Measurements from ENCODE around the gene RC3H1. TPM values are rescaled to one million over a fixed set of nuclear protein-coding genes. Genes with fewer than 3 reads are reported as not detected.
"Not testable (repeated sequence)": the region's sequence is repeated elsewhere in the genome, so short reads cannot be mapped to it uniquely, and the experiment has no call there.

The RC3H1 gene
- polyA plus RNA-seq, 4 donors: 10.0 to 15.9 (median 11.6) TPM

DNA sequence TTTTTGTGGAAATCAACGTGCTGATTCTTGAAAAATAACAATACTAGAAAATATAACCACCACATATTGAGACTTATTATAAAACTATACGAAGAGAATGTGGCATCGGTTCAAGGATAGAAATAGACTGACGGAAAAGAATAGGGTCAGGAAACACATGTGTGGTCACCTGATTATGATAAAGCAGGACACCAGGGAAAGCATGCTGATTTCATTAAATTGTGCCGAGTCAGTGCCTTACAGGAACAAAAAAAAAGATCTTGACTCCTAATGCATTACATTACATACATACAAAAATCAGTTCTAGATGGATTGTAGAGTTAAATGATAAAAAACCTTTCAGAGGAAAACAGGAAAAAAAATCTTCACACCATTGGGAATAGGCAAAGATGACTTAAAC lies 61.5 kb downstream of the RC3H1 start:
- no peak for DNase-seq (ENCODE audit: low read depth in 4 of 4, low spot score in 2 of 4)

DNA sequence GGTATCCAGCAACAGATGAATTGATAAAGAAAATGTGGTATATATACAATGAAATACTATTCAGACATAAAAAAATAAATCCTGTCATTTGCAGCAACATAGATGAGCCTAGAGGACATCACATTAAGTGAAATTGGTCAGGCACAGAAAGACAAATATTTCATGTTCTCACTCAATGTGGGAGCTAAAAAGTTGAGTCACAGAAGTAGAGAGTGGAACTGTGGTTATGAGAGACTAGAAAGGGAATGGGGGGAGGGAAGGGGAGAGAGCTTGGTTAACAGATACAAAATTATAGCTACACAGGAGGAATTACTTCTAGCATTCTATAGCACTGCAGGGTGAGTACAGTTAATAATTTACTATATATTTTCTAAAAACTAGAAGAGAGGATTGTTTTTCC lies 68.0 kb downstream of the RC3H1 start:
- no peak for DNase-seq (ENCODE audit: low read depth in 4 of 4, low spot score in 2 of 4)

DNA sequence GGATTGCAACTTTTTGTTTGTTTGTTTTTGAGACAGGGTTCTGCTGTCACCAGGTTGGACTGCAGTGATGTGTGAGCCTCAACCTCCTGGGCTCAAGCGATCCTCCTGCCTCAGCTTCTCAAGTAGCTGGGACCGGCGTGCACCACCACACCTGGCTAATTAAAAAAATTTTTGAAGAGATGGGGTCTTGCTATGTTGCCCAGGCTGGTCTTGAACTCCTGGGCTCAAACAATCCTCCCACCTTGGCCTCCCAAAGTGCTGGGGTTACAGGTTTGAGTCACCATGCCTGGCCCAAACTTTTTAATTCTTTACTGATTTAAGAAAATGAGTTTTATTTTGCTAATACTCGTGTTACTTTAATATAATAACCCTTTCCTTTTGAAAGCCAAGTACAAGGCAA lies 73.6 kb downstream of the RC3H1 start:
- DNase-seq (ENCODE audit: low read depth in 4 of 4, low spot score in 2 of 4): no peak

DNA sequence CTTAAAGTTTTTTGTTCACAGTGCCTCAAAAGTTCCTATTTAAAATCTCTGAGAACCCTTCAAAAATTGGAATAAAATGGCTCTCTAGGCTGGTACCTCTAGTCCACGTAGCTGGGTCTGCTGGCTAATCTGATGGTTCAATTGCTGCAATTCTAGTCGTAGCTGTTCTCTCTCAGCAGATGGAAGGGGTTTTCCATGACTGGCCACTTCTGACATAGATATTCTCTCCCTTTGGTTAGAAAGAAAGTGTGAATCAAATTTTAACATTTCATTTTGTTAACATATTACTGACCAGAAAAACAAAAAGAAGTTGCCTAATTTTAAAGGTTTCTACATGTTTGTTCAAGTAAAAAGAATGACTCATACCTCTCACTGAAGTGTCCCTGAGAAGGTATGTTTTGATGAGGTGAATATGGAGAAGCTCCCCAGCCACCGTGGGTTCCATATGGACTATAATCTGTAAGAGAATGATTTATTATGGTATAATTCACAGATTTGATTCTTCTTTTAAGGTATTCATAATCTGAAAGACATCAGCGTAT lies 75.7 kb downstream of the RC3H1 start:
- no peak for DNase-seq (ENCODE audit: low read depth in 4 of 4, low spot score in 2 of 4)

DNA sequence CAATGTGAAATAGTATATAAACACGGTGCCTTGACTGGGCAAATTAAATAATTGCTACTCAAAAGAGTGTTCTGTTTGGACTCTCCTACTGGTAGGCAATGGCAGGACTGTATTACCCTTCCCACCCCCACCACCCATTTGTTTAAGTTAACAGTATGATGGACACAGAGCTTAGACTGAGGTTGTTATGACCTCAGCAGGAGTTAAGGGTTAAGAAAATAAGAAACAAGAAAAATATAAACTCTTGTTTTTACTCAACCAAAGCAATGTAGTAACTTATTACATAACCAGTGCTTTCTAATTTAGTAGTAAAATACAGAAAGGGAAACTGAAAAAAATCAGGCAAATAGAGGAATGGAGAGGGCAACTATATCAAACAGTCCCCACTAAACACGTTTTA lies 85.1 kb downstream of the RC3H1 start:
- no peak for DNase-seq (ENCODE audit: low read depth in 4 of 4, low spot score in 2 of 4)

DNA sequence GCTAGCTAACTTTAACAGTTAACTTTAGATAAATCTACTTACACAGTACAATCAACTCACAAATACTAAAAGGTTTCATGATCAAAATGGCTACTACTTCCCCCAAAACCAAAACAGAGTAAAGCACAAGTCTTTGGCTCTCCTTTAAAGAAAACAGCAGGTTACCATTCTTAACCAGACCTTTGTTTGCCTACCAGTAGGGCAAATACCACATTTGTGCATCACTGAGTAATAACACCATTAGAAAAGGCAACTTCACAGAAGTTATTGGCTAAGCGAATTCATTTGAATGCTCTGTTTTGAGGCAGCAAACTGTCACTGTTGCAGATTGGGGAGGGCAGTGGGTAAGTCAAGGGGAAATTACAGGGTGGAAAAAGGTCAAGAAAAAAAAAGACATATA lies 87.7 kb downstream of the RC3H1 start:
- DNase-seq (ENCODE audit: low read depth in 4 of 4, low spot score in 2 of 4): no peak

DNA sequence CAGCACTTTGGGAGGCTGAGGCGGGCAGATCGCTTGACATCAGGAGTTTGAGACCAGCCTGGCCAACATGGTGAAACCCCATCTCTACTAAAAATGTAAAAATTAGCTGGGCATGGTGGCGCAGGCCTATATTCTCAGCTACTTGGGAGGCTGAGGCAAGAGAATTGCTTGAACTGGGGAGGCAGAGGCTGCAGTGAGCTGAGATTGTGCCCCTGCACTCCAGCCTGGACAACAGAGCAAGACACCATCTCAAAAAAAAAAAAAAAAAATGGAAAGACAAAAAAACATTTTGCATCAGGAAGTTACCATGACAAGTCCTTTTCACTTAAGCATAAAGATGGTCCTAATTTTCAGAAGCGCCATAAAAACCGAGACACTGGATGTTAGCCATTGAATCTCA lies 91.6 kb downstream of the RC3H1 start:
- not testable (repeated sequence) for DNase-seq (ENCODE audit: low read depth in 4 of 4, low spot score in 2 of 4)

DNA sequence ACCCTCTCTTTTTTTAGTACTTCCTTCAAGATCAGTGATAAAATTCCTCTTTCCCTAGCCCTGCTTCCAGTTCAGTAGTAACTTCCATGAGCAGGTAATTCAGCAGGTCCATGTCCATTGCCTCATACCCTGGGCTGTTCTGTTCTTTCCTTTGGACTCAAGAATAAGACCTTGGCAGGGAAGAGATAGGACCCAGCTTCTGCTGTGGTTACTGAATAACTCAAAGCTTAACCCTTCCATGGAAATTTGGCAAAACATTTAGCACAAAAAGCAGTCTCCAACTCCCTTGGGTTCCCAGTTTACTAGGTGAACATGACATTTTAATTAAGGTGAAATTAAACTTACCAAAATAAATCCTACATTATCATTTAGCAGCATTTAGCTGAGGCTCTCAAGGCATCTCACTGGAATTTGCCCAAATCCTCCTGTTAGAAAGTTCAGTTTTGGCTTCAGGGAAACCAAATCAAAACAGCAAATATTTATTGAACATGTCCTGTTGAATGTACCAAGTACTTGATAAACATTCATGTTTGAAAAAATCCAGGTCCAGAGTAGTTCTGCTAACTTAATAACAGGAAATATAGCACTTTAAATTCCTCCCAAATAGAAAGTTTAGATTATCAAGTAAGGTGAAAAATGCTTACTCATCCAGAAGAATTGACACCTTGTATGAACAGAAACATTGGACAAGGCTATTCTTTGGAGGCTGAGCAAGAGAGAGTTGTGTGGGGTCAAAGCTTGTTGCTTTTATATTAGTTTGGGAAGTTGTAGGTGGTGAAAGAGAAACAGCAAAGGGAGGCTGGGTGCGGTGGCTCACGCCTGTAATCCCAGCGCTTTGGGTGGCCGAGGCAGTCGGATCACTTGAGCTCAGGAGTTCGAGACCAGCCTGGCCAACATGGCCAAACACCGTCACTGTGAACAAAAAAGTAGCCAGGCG lies 96.6 kb downstream of the RC3H1 start:
- no peak for DNase-seq (ENCODE audit: low read depth in 4 of 4, low spot score in 2 of 4)

DNA sequence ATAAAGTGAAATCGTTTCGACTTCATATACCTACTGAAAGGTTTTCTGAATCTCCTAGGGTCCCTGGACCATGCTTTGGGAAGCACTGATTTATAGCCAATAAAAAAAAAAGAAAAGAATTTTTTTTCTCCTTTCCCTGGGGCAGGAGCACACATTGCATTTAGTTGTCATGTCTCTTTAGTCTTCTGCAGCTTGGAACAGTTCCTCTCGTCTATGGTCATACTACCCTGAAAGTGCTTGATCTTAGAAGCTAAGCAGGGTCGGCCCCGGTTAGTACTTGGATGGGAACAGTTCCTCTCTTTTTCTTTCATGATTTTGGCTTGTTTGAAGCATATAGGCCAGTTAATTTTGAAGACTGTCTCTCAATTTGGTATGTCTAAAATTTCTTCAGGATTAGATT lies 101.3 kb downstream of the RC3H1 start:
- DNase-seq (ENCODE audit: low read depth in 4 of 4, low spot score in 2 of 4): no peak

DNA sequence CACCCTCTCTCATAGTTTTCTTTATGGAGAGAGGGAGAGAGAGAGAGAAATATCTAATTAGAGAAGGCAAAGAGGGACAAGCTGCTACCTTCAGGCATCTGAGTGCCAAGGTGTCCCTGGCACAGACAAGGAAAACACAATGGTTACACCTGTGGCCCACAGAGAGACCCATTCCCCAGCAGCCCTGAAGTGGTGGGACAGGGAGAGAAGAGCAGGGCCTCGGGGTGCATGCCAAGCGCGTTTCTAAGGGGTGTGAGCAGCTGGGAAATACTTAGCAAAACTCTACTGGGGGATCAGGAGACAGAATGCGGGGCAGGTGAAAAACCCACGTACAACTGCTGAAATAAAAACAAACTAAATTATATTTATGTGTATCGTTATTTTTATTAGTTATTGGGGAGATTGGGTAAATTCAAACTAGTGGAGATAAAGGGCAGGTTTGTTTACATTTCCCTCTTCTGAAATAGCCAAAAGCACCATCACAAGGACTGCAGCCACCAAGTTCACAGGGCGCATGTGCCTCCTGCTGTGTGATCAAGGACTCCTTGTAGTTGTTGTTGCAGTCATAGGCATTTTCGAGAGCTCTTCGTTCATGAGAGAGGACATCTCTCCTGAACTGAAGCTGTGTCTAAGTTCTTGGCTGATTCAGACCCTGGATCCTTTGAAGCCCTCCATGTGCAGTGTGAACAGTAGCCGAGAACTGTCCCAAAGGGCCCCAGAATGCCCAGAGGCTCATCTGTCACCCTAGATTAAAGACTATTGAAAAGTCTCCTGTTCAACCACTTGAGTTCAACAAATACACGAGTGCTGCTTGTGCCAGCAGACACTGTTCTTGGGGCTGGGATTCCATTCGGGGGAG lies 104.3 kb downstream of the RC3H1 start:
- DNase-seq (ENCODE audit: low read depth in 4 of 4, low spot score in 2 of 4): no peak

DNA sequence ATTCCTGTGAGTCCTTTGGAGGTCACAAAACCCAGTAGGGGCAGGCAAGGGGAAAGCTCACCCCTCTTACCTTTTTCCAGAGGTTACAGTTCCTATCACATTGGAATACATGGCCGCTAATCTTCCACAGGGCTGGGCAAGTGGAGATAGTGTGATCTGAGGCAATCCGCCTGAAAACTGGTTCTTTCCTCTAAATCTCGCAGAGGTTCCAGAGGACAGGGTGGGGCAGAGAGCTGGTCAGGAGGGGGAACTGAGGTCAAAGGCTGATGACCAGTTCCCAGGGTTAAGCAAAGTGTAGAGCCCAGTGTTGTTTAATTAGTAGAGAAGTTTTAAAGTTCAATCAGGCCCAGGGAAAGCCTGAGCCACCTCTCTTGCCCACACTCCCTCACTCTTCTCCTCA lies 105.0 kb downstream of the RC3H1 start, which contains the start of gene SERPINC1:
SERPINC1 (minus strand) TSS at position 179 of the 400 bp plus-strand sequence; CDS start at position 111, 68 bp downstream.
- no peak for DNase-seq (ENCODE audit: low read depth in 4 of 4, low spot score in 2 of 4)

DNA sequence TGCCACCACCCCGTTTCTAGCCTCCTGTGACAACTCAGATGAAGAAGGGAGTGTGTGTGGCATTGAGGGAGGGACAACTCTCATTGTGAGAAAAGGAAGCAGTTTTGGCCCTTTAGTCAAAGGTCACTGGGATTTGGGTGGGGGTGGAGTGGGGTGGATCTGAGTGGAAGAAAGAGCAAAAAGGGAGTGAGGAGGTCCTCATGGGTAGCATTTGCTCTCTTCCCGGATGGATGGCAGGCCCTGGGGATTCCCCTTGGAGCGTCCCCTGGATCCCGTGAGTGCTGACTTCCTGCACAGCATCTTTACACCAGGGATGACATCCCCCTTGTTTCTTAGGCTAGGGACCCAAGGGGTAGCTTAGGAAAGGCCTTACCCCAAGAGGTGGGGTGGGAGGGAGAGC lies 105.5 kb downstream of the RC3H1 start:
- DNase-seq (ENCODE audit: low read depth in 4 of 4, low spot score in 2 of 4): no peak

DNA sequence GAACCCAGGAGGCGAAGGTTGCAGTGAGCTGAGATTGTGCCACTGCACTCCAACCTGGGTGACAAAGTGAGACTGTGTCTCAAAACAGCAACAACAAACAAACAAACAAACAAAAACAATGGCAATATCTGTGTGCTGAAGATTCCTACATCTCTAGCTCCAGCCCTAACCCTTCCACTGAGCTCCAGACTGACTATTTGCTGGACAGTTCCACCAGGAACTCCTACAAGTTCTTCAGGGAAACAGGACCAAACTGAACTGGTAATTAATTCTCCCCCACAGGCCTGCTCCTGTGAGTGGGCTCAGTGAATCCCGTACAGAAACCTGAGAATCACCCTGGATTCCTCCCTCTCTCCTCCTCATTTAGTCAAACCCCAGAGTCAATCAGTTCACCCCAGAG lies 106.6 kb downstream of the RC3H1 start:
- DNase-seq (ENCODE audit: low read depth in 4 of 4, low spot score in 2 of 4): no peak

DNA sequence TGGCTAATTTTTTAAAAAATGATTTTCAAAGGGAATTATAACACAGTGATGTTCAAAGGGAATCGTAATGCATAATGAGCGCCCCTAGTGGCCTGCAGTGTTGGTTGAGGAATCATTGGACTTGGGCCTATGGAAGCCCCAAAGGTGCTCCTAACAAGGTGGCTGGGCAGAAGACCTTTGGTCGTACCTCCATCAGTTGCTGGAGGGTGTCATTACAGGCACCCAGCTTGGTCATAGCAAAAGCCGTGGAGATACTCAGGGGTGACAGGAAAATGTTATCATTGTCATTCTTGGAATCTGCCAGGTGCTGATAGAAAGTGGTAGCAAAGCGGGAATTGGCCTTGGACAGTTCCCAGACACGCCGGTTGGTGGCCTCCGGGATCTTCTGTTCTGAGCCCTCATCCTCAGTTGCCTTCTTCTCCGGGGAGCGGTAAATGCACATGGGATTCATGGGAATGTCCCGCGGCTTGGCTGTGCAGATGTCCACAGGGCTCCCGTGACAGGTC lies 107.7 kb downstream of the RC3H1 start:
- DNase-seq (ENCODE audit: low read depth in 4 of 4, low spot score in 2 of 4): no peak

DNA sequence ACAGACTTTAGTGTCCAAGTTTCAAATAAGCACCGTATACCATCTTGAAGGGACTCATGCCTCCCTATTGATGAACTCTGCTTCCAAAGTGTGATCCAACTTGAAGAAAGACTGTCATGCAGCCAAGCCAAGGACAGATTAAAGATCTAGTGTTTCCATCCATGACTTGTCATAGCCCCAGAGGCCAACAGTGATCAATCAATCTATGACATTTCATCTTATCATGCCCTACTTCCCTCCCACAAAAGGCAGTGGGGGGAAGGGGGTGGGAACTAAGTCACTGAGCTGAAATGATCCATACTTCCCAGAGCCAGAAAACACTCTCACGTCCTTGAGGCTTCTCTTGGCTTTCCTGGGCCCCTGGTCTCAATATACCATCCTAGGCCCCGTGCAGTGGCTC lies 109.0 kb downstream of the RC3H1 start:
- no peak for DNase-seq (ENCODE audit: low read depth in 4 of 4, low spot score in 2 of 4)

DNA sequence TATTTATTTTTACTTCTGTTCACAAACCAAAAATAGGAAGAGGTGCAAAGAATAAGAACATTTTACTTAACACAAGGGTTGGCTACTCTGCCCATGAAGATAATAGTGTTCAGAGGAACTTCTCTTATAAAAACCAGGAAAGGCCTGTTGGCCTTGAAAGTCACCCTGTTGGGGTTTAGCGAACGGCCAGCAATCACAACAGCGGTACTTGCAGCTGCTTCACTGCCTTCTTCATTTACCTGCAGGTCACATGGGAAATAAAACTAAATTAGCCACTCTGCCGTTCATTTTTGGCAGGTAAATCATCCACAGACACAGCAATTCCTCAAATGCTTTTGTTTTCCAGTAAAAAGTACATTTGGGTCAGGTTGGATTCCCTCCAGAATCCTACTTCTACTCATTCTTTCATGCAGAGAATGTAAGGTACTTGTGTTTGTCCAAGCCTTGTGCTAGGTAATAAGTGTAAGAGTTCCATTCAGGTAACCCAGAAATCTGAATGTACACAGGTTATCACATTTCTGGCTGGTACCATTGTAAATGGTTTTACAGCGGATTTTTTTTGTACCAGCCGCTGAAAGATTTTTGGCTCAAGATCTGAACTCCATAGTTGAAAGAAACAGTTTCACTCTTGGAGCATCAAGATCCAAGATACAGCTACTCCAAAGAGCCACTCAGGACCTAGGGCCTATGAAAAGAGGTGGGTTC lies 118.2 kb downstream of the RC3H1 start:
- no peak for DNase-seq (ENCODE audit: low read depth in 4 of 4, low spot score in 2 of 4)

DNA sequence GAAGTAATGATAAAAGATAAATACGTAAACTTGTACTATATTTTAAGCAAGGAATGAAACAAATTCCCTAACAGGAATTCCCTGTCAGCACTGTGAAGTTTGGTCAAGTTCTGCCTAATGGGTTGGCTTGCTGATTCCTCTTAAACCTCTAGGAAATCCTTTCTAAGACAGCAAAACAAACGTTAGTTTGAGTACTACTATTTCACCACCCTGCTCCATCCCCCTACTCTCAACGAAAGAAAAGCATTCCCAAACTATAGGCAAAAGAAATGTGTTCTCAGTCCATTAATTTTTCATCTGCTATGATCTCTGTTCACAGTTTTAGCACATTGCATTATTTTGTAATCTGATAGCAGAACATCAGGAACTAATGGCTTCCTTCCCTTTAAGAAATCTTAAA lies 121.2 kb downstream of the RC3H1 start:
- no peak for DNase-seq (ENCODE audit: low read depth in 4 of 4, low spot score in 2 of 4)

DNA sequence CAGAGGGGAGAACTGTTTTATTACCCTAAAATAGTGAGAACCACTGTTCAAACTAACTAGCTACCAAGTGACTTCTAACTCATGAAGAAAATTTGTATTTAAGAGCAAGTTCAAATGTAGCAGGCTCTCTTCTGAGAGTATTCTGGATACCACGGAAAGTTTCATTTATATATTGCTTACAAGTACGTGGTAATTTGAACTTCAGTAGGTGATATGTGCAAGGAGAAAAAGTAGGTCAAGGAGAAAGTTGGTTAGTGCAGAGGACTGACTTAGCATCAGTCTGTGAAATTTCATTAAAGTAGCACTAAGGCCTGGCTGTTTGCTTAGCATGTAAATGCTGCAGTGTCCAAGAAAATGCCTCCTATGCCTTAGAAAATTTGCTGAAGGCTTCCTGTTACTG lies 121.7 kb downstream of the RC3H1 start:
- no peak for DNase-seq (ENCODE audit: low read depth in 4 of 4, low spot score in 2 of 4)

DNA sequence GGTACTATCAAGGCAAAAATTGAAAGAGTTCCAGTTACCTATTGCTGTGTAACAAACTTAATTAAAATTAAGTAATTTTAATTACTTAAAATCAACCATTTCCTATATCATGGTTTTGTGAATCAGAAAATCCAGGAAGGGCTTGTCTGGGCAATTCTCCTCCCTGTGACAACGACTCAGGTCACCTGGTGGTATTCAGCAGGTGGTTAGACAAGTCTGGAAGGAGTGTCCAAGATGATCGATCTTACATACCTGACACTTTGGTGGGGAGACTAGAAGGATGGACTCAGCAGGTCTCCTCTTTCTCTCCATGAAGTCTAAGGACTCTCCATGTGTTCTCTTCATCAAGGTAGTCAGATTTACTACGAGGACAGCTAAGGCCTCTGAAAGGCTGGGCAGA lies 128.0 kb downstream of the RC3H1 start:
- DNase-seq (ENCODE audit: low read depth in 4 of 4, low spot score in 2 of 4): no peak

DNA sequence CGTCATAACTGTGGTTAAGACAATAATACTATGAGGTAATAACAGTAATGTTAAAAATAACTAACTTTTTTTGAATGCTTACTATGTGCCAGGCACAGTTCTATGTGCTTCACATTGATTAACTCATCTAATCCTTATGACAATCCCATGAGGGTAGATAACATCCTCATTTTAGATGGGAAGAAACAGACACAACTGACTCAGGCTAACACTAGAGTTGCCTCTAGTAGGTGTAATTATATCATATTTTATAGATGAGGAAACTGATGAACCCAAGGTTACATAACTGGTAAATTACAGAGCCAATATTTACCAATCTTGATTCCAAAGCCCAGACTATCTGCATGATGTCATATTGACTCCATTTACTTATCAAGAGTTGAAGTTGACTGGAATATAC lies 128.5 kb downstream of the RC3H1 start:
- no peak for DNase-seq (ENCODE audit: low read depth in 4 of 4, low spot score in 2 of 4)
